Measurements from ENCODE around the gene IQGAP2.

IQGAP2 gene

GRCh38 chr5:76571559-76571958, 168.5 kb downstream of the IQGAP2 start:
- TF ChIP-seq GATA3 (IDR thresholded peaks at IDR 0.05; ENCODE audit: low read depth, low read length) (no peak), GATA2 (IDR thresholded peaks at IDR 0.05; ENCODE audit: low read depth, low read length) (no peak)

GRCh38 chr5:76576450-76576849, 173.4 kb downstream of the IQGAP2 start:
- TF ChIP-seq GATA3 (IDR thresholded peaks at IDR 0.05; ENCODE audit: low read depth, low read length) (no peak), GATA2 (IDR thresholded peaks at IDR 0.05; ENCODE audit: low read depth, low read length) (no peak)

GRCh38 chr5:76576996-76577395, 173.9 kb downstream of the IQGAP2 start:
- TF ChIP-seq GATA3 (IDR thresholded peaks at IDR 0.05; ENCODE audit: low read depth, low read length) (no peak), GATA2 (IDR thresholded peaks at IDR 0.05; ENCODE audit: low read depth, low read length) (no peak)

GRCh38 chr5:76579166-76579937, 176.3 kb downstream of the IQGAP2 start:
- TF ChIP-seq GATA3 (IDR thresholded peaks at IDR 0.05; ENCODE audit: low read depth, low read length) (no peak), GATA2 (IDR thresholded peaks at IDR 0.05; ENCODE audit: low read depth, low read length) (no peak)

GRCh38 chr5:76580981-76581380, 177.9 kb downstream of the IQGAP2 start:
- TF ChIP-seq GATA3 (IDR thresholded peaks at IDR 0.05; ENCODE audit: low read depth, low read length) (no peak), GATA2 (IDR thresholded peaks at IDR 0.05; ENCODE audit: low read depth, low read length) (no peak)

- TF ChIP-seq GATA2 (IDR thresholded peaks at IDR 0.05; ENCODE audit: low read depth, low read length) (no peak), GATA3 (IDR thresholded peaks at IDR 0.05; ENCODE audit: low read depth, low read length) (no peak)
Measured at GRCh38 chr5:76582230-76583162, 179.4 kb downstream of the IQGAP2 start.

- TF ChIP-seq GATA2 (IDR thresholded peaks at IDR 0.05; ENCODE audit: low read depth, low read length): no peak
- TF ChIP-seq GATA3 (IDR thresholded peaks at IDR 0.05; ENCODE audit: low read depth, low read length): no peak
Measured at GRCh38 chr5:76583163-76584047, 180.3 kb downstream of the IQGAP2 start.

- TF ChIP-seq GATA2 (IDR thresholded peaks at IDR 0.05; ENCODE audit: low read depth, low read length) (no peak), GATA3 (IDR thresholded peaks at IDR 0.05; ENCODE audit: low read depth, low read length) (no peak)
Measured at GRCh38 chr5:76585783-76586217, 182.7 kb downstream of the IQGAP2 start.

- no peak for TF ChIP-seq GATA3 (IDR thresholded peaks at IDR 0.05; ENCODE audit: low read depth, low read length)
- TF ChIP-seq GATA2 (IDR thresholded peaks at IDR 0.05; ENCODE audit: low read depth, low read length): no peak
Measured at GRCh38 chr5:76586531-76586930, 183.4 kb downstream of the IQGAP2 start.

GRCh38 chr5:76590027-76590426, 186.9 kb downstream of the IQGAP2 start:
- no peak for TF ChIP-seq GATA3 (IDR thresholded peaks at IDR 0.05; ENCODE audit: low read depth, low read length)
- no peak for TF ChIP-seq GATA2 (IDR thresholded peaks at IDR 0.05; ENCODE audit: low read depth, low read length)

- no peak for TF ChIP-seq GATA2 (IDR thresholded peaks at IDR 0.05; ENCODE audit: low read depth, low read length)
- TF ChIP-seq GATA3 (IDR thresholded peaks at IDR 0.05; ENCODE audit: low read depth, low read length): no peak
Measured at GRCh38 chr5:76591366-76591765, 188.3 kb downstream of the IQGAP2 start.

GRCh38 chr5:76592692-76593091, 189.6 kb downstream of the IQGAP2 start:
- TF ChIP-seq GATA2 (IDR thresholded peaks at IDR 0.05; ENCODE audit: low read depth, low read length) (no peak), GATA3 (IDR thresholded peaks at IDR 0.05; ENCODE audit: low read depth, low read length) (no peak)

- TF ChIP-seq GATA3 (IDR thresholded peaks at IDR 0.05; ENCODE audit: low read depth, low read length): no peak
- no peak for TF ChIP-seq GATA2 (IDR thresholded peaks at IDR 0.05; ENCODE audit: low read depth, low read length)
Measured at GRCh38 chr5:76594107-76594506, 191.0 kb downstream of the IQGAP2 start.

Data from SH-SY5Y (cell line).